HG03135 (cell line): Measurements from ENCODE around the gene MAN1A2.
"Not testable (repeated sequence)": the region's sequence is repeated elsewhere in the genome, so short reads cannot be mapped to it uniquely, and the experiment has no call there.

ENCODE experiments used
- ATAC-seq: cut with Tn5 transposase; IDR thresholded peaks from one replicate; pipeline ENCODE4 v1.9.1; 2021; ENCODE audit warnings: mild to moderate bottlenecking, moderate library complexity; ENCODE audit not compliant: unreplicated experiment

Gene MAN1A2

DNA sequence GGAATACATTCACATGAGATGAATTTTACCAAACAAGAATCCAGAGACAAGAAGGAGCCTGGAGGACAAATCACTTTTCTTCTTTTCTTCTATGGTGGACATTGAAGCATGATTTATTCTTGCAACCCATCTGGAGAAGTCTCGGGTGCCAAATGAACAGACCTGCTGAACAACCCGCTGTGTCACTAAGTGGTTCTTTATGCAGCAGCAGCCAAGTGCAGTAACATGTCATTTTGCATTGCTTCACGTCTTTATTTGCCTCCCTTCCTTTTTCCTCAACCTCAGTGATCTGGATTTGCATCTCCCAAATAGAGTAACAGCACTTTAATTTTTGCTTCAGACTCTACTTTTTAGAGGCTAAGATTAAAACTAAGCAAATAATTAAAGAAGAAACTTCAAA lies 188.6 kb downstream of the MAN1A2 start:
- no peak for ATAC-seq

DNA sequence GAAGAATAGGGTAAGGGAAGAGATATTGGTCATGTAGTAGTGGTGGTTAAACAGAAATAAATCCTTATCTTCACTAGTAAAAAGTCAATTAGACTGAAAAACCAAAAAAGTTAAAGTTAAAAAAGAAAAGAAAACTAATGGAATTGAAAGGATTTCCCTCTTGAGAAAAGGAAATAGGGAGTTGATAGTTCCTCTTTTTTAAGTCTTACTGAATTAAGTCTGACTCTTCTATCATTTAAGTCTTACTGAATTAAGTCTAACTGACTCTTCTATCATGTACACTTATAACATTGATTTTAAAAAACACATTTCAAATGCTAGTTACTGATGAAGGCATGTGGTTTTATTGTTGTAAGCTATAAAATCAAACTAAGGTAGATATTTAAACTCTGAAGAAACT lies 189.1 kb downstream of the MAN1A2 start:
- ATAC-seq = no peak

DNA sequence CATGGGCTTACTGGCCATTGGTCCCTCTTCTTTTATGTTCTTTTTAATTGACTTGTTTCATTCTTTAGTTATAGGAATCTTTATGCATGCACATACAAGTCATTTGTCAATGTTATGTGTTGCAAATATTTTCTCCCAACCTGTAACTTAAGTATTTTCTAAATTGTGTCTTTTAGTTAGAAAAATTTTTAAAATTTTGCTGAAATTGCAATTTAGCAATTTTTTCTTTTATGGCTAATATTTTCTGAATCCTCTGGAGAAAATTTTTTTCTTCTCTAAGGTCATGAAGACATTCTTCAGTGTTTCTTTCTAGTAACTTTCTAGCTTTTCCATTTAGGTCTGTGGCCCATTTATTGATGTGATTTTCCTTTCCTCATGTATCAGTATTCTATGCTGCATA lies 189.7 kb downstream of the MAN1A2 start:
- ATAC-seq = no peak

DNA sequence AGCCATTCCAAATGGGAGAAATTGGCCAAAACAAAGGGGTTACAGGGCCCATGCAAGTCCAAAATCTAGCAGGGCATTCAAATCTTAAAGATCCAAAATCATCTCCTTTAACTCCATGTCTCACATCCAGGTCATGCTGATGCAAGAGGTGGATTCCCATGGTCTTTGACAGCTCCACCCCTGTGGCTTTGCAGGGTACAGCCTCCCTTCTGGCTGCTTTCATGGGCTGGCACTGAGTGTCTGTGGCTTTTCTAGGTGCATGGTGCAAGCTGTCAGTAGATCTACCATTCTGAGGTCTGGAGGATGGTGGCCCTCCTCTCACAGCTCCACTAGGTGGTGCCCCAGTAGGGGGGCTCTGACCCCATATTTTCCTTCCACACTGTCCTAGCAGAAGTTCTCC lies 191.2 kb downstream of the MAN1A2 start:
- ATAC-seq = not testable (repeated sequence)

DNA sequence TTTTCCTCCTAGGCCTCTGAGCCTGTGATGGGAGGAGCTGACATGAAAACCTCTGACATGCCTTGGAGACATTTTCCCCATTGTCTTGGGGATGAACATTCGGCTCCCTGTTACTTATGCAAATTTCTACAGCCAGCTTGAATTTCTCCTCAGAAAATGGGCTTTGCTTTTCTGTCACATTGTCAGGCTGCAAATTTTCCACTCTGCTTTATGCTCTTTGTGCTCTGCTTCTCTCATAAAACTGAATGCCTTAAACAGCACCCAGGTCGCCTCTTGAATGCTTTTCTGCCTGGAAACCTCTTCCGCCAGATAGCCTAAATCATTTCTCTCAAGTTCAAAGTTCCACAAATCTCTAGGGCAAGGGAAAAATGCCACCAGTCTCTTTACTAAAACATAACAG lies 191.9 kb downstream of the MAN1A2 start:
- no peak for ATAC-seq

DNA sequence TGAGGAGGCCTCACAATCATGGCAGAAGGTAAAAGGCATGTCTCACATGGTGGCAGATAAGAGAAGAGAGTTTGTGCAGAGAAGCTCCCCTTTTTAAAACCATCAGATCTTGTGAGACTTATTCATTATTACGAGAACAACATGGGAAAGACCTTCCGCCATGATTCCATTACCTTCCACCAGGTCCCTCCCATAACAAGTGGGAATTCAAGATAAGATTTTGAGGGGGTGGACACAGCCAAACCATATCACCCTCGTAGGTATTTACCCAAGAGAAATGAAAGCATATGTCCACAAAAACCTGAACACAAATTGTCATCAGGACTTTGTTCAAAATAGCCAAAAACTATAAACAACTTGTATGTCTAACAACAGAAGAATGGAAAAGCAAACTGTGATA lies 192.7 kb downstream of the MAN1A2 start:
- ATAC-seq = no peak

DNA sequence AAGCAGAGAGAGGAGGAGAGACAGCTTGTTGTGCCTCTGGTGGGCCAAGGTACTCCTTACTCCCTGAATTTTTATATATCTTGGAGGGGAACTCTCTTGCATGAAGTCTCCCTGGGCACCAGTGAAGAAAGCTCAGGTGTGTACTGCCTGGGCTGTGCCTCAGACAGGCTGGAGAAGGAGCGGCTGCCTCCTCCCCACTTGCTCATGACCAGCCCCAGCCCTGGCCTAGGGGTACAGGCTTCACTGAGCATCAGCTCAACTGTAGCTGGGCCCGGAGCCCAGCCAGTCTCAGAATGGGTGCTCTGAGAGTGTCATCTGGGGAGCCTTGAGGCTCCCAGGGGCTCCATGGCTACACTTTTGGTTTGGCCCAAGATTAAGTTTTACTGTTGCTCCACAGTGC lies 193.8 kb downstream of the MAN1A2 start:
- no peak for ATAC-seq

DNA sequence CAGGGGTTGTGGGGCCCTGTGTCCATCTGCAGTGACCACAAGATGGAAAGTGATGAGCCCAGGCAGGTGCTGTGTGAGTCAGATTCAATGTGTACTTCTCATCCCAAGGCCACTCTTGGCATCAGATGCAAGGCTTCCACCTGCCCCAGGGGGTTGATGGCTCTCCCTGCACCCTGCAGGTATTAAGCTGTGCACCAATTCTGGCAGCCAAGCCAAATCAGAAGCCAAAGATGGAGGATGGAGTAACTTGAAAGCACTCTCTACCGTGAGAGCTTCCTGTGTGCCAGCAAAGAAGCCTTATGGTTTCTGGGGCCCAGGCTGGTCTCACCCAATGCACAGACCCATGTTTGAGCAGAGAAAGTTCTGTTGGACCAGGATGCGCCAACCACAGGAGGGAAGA lies 194.3 kb downstream of the MAN1A2 start:
- ATAC-seq = no peak

DNA sequence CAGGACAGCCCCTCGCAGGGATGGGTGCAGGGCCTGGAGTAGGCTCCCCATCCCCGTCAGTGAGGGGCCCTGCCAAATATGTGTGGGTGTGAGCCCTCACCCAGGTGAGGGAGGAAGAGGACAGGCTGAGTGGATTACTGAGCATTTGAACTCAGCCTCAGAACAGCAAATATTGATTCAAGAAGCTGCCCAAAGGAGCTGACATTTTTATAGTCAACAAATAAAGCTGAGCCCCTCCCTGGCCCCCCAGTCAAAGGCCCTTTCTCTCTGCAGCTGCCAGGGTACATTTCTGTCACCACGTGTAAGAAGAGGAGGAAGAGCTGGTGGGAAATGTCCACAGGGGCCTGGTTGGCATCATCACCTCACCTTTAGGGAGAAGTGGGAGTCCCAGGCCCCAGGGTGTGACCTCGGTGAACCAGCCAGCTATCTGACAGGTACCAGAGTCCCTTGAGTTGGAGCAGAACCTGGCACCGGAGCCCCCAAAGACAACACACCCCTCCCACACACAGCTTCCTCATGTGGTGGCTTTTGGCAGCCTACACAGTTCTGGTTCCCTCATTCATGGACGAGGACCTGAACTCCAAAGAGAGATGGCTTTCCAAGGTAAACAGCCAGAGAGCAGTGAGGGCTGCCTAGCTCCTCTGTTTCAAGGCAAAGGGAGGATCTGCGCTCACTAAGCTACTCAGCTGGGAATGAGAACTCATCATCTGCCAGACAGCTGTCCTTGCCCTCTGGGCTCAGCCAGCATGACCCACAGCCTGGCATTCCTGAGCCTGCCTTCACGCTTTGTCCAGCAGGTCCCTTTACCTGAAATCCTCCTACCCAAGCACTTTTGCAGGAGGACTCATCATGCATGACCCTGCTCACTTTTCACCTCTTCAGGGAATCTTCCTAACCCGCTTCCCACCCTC lies 195.6 kb downstream of the MAN1A2 start:
- ATAC-seq = no peak

DNA sequence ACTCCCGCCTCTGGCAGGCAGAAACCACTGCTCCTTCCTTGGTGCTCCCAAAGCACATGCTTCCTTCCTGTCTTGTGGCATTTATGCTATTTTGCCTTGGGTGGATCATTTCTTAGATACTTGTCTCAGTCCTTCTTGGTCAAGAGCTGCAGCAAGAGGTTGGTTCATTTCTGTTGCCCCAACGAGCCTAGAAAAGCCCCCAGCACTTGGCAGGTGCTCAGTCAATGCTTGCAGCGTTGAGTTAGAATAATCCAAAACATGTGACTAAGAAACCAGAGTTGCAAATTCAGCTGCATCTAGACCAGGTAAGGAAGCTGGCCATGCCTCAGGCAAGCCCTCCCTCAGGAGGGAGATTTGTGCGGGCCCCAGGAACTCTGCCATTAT lies 196.2 kb downstream of the MAN1A2 start:
- ATAC-seq = no peak

DNA sequence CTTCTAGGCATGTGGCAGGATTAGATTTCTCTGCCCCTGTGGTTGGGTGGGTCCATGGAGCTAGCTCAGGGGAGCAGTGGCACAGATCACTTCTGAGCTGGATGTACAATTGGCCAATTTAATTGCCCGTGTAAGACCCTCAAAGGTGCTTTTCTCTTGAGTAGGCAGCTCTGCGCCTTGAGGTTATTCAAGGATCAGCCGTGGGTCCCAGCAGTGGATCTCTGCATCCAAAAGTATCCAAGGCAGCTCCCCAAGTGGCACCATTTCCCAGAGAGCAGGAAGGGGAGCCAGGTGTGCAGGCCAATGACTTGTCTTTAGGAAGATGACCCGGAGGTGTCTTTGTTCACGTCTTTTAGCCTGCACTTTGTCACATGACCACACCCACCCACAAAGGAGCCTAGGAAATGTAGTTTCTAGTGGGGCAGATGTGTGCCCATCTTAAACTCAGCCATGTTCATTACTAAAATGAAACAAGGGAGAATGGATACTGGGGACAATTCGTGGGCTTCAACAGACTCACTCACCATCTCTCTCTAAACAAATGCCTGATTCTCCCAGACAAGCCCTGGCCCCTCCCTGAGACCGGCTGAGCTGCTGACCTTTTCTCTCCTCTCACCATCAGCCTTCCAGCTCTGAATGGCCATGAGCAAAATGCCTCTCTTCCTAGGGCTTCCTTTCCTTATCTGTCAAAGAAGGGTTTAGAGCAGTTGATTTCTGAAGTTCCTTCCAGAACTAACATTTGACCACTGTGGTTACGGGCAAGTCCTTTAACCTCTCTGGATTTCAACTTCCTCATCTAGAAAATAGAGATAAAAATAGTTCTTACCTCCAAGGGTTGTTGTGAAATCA lies 197.2 kb downstream of the MAN1A2 start:
- no peak for ATAC-seq

DNA sequence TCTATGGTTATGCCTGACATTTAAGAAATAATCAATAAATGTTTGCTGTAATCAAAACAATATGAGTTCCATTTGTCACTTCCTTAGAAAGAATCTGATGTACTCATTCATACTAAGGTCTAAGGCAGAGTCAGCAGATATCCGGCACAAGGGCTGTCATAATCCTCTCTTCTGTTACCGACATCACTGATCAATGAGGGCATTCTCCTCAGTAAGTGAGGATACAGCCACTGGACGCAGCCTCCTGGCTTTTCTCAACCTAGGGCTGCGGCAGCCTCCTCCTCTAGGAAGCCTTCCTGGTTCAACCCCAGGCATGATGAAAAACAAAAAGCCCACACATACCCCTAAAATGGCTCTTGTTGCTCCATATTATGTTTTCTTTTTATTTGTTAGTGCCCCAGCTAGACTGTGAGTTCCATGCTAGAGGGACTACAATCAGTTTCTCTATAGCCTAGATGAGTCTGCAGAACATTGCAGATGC lies 197.9 kb downstream of the MAN1A2 start:
- ATAC-seq = no peak

DNA sequence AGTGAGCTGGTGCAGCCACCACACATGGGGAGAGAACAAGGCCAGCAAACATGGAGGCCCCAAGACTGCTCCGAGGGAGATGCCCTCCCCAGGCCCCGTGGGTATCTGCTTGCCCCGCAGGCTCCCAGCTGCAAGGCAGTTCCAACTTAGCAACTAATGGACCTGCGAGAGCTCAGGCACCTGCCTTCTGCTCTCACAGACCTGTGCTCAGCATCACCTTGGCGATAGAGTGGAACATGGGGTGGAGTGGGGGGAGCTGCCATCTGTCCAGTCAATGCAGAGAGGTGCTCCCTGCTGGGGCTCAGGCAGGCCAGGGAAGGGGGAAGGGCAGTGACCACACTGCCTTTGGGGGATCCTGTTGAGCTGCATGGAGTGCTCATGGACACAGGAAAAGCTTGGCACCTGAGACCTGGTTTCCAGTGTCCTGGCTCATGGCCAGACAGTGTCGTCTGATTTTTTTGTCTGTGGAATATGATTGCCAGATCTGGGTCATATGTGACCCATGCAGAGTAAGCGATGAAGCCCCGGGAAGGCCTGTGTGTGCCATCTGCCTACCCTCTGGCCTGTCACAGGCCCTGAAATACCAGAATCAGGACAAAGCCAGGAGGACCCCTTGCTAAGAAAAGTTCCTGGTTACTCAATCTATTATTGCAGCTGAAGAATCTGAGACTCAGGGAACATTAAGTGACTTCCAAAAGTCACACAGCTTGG lies 198.7 kb downstream of the MAN1A2 start:
- no peak for ATAC-seq

DNA sequence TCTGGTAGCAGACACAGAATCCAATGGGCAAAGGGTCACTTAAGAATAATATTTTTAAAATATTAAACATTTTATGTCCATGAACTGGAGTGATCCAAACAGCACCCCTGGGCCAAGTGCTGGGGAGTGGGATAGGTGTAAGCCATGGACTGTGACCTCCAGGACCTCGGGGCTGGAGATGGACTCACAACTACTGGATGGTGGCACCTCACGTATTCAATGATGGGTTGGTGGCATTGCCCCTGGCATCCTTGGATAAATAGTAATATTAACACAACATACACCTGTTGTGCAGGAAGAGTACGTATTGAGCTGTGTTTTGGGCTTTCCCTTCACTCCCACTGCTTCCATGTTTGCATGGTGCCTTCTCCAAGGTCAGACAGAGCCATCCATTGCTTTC lies 199.3 kb downstream of the MAN1A2 start:
- ATAC-seq = no peak

DNA sequence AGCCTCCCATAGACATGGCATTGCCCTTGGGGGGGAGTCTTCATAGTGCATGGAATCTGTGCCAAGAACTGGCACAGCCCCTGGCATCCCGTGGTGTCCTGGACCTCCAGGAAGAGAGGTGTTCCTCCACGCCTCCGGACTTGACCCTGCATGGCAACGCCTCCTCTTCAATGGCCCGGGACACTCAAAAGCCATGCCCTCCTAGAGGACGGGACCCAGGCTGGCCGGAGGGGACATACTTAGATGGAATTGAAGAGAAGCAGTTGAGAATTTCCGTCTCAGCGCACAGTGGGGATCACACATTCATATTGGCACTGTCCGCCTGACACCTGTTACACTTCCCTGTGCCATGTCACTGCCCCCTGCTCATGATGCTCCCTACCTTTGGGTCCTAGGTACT lies 200.2 kb downstream of the MAN1A2 start:
- ATAC-seq = no peak

DNA sequence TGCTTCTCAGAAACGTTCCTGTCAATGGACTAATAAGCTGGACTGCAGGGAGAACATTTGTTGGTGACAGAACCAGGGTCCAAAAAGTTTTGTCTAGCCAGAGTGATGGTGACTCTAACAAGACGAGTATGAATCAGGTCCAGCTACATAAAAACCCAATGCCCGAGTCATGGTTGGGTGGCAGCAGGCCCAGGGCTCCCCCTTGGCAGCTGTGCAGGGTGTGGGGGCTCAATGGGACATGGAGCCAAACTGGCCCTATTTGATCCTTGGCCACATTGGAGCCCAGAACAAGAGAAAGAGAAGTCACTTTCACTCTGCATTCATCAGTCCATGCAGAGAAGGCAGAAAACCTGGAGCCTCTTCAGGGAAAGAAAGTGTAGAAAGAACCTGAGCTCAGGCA lies 200.7 kb downstream of the MAN1A2 start:
- no peak for ATAC-seq

DNA sequence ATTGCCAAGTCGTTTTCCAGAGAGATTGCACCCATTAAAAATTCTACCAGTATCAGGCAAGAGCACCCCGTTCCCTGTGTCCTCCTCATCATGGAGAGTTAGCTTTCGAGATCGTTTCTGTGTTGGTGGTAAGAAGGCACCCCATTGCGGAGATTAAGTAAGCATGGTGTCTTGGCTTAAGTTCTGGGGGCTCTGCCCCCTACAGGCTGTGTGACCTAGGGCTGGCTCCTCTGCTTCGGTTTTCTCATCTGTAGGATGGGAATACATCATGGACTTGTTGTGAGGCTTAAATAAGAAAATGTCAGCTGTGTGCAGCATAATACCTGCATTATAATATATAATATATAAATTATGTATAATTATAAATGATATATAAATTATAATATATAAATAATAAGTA lies 201.8 kb downstream of the MAN1A2 start:
- no peak for ATAC-seq

DNA sequence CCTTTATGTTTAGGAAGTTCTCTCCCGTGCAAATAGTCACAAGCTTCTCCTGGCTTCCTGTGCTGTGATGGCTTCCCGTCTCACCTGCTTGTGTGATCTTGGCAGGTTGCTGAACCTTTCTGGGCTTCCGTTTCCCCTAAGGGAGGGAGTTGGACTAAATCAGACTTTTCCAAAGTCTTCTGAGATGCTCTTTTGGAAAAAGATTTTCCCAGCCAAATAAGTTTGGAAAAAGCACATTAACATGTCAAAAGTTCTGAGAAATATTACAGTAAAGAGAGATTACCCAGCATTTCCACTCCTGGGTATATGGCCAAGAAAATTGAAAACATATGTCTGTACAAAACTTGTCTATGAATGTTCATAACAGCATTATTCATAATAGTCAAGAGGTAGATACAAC lies 202.6 kb downstream of the MAN1A2 start:
- ATAC-seq = no peak

DNA sequence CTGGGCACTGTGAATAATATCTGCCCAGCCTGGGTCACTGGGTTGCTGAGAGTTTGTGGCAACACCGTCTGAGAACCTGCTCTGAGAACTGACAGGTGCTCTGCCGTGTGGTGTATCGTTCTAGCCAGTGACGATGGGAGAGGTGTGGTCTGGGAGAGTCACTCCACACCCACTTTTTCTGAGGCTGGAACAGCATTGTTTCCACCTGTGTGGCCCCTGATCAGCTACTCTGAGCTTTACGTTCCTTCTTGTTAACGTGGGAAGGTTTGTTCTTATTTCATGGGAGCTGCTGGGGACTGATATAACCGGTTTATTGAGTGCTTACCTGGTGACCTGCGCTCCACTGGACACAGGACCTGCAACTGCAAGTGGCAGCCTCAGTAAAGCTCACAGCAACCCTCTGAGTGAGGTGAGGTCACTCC lies 203.8 kb downstream of the MAN1A2 start:
- no peak for ATAC-seq

DNA sequence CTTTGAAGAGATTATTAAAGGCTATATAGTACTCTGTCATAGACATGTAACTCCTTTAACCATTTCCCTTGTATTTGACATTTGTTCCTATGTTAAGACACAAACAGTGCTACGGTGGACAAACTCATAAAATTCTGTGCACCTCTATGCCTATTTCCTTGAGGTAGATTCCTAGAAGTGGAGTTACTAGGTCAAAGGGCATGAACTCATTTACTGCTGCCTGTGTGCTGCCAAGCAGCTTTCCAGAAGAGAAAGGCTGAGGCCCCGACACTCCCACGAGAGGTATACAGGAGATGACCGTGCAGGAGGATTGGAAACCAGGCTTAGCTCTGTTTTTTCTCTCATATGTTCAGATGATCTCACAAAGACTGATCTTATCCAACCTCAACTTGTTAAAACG lies 204.2 kb downstream of the MAN1A2 start:
- ATAC-seq = no peak

DNA sequence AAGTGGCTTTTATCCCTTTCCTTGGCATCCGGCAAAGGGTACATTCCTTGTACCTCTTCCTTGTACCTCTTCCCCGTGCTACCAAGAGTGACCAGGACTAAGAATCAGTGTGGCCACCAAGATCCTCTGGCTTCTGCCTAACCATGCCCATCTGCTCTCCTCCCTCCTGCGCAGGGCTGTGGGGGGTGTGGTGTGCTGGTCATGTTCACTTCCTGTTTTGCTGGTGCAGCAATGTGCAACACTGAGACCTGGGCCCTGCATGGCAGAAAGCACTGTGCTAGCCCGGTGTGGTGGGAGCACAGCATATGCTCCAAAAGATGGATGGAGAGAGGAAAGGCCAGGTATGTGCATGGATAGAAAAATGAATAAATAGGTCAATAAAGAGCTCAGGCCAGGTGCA lies 205.3 kb downstream of the MAN1A2 start:
- ATAC-seq = no peak
